Mesenchymal stem cell (in vitro differentiated cells and primary cell): ENCODE data around the gene NAP1L4.

Experiments used
- DNase-seq: peaks from one replicate; pipeline ENCODE4 v3.0.0-alpha.2; 2013
- H2AFZ ChIP-seq: one replicate; pipeline ENCODE4 v1.6.1; 2013; ENCODE audit warnings: low read depth, mild to moderate bottlenecking, control low read depth, inconsistent platforms, low read length, moderate library complexity
- H2AK5ac ChIP-seq: 2 replicates; pipeline ENCODE4 v1.6.1; 2013; ENCODE audit warnings: low read length, moderate library complexity, mild to moderate bottlenecking, inconsistent platforms; ENCODE audit not compliant: severe bottlenecking
- H2BK120ac ChIP-seq: one replicate; pipeline ENCODE4 v1.6.1; 2013; ENCODE audit warnings: low read depth, mild to moderate bottlenecking, inconsistent platforms, low read length, moderate library complexity
- H2BK12ac ChIP-seq, 2 experiments: one replicate each; pipeline ENCODE4 v1.6.1; 2013; ENCODE audit warnings: inconsistent platforms in 2 of 2, low read length in 2 of 2, mild to moderate bottlenecking in 2 of 2, moderate library complexity in 2 of 2, control low read depth in 1 of 2
- H2BK15ac ChIP-seq: one replicate; pipeline ENCODE4 v1.6.1; 2013; ENCODE audit warnings: mild to moderate bottlenecking, low read depth, inconsistent platforms; ENCODE audit not compliant: poor library complexity, severe bottlenecking
- H2BK5ac ChIP-seq: 2 replicates; pipeline ENCODE4 v1.6.1; 2013; ENCODE audit warnings: low read depth, mild to moderate bottlenecking, low read length, control low read depth, inconsistent platforms; ENCODE audit not compliant: poor library complexity, severe bottlenecking
- H3K14ac ChIP-seq, 2 experiments: one replicate each; pipeline ENCODE4 v1.6.1; 2013; ENCODE audit warnings: inconsistent platforms in 2 of 2, low read length in 2 of 2, control low read depth in 1 of 2, mild to moderate bottlenecking in 1 of 2, moderate library complexity in 1 of 2
- H3K18ac ChIP-seq, 2 experiments: one replicate each; pipeline ENCODE4 v1.6.1; 2013; ENCODE audit warnings: inconsistent platforms in 2 of 2, low read length in 2 of 2, control low read depth in 1 of 2, low read depth in 1 of 2, mild to moderate bottlenecking in 1 of 2
- H3K23ac ChIP-seq, 2 experiments: one replicate each; pipeline ENCODE4 v1.6.1; 2013; ENCODE audit warnings: inconsistent platforms in 2 of 2, low read length in 2 of 2, mild to moderate bottlenecking in 2 of 2, moderate library complexity in 2 of 2, control low read depth in 1 of 2
- H3K27ac ChIP-seq: 2 replicates; pipeline ENCODE4 v1.5.1; 2013; ENCODE audit warnings: mild to moderate bottlenecking, moderate library complexity, low read length, control low read depth, inconsistent platforms; ENCODE audit not compliant: poor library complexity, severe bottlenecking
- H3K27me3 ChIP-seq, 2 experiments: 2 replicates each; pipeline versions ENCODE4 v1.6.1 to v1.7.0; 2013; ENCODE audit warnings: low read length in 2 of 2, mild to moderate bottlenecking in 2 of 2, moderate library complexity in 2 of 2, control low read depth in 1 of 2, inconsistent platforms in 1 of 2; ENCODE audit not compliant: control insufficient read depth in 1 of 2, insufficient read depth in 1 of 2
- H3K36me3 ChIP-seq, 2 experiments: 2 replicates each; pipeline versions ENCODE4 v1.6.1 to v1.7.0; 2013; ENCODE audit warnings: low read length in 2 of 2, control low read depth in 1 of 2, inconsistent platforms in 1 of 2, low read depth in 1 of 2, mild to moderate bottlenecking in 1 of 2; ENCODE audit not compliant: insufficient read depth in 2 of 2, control insufficient read depth in 1 of 2
- H3K4ac ChIP-seq, 2 experiments: one replicate each; pipeline ENCODE4 v1.6.1; 2013; ENCODE audit warnings: inconsistent platforms in 2 of 2, low read length in 2 of 2, mild to moderate bottlenecking in 2 of 2, moderate library complexity in 2 of 2, control low read depth in 1 of 2, low read depth in 1 of 2
- H3K4me1 ChIP-seq: 2 replicates; pipeline ENCODE4 v1.6.1; 2013; ENCODE audit warnings: low read depth, low read length, control low read depth; ENCODE audit not compliant: control insufficient read depth, insufficient read depth
- H3K4me2 ChIP-seq: 2 replicates; pipeline ENCODE4 v1.6.1; 2013; ENCODE audit warnings: low read length, mild to moderate bottlenecking, inconsistent platforms; ENCODE audit not compliant: poor library complexity, severe bottlenecking
- H3K4me3 ChIP-seq, 2 experiments: 2 replicates each; pipeline versions ENCODE4 v1.5.1 to v1.7.0; 2013; ENCODE audit warnings: low read length in 2 of 2, mild to moderate bottlenecking in 2 of 2, control low read depth in 1 of 2, low read depth in 1 of 2; ENCODE audit not compliant: insufficient read depth in 1 of 2
- H3K79me1 ChIP-seq: replicated peaks from 2 replicates; pipeline ENCODE4 v1.6.1; 2013; ENCODE audit warnings: mild to moderate bottlenecking, control low read depth, low read length, inconsistent platforms; ENCODE audit not compliant: poor library complexity, severe bottlenecking
- H3K9ac ChIP-seq: 2 replicates; pipeline ENCODE4 v1.7.0; 2013; ENCODE audit warnings: mild to moderate bottlenecking, low read length, moderate library complexity
- H3K9me3 ChIP-seq: 2 replicates; pipeline ENCODE4 v1.7.0; 2013; ENCODE audit warnings: mild to moderate bottlenecking, low read length; ENCODE audit not compliant: control insufficient read depth
- H4K8ac ChIP-seq: one replicate; pipeline ENCODE4 v1.6.1; 2013; ENCODE audit warnings: inconsistent platforms, mild to moderate bottlenecking, low read length, moderate library complexity
- H4K91ac ChIP-seq: one replicate; pipeline ENCODE4 v1.6.1; 2013; ENCODE audit warnings: mild to moderate bottlenecking, low read length, inconsistent platforms
- WGBS: methylation state at CpG from one replicate; pipeline ENCODE4 v1.1.7; 2013; ENCODE audit warnings: mixed read lengths; 5-methylcytosine and 5-hydroxymethylcytosine counted together

Gene NAP1L4

DNA sequence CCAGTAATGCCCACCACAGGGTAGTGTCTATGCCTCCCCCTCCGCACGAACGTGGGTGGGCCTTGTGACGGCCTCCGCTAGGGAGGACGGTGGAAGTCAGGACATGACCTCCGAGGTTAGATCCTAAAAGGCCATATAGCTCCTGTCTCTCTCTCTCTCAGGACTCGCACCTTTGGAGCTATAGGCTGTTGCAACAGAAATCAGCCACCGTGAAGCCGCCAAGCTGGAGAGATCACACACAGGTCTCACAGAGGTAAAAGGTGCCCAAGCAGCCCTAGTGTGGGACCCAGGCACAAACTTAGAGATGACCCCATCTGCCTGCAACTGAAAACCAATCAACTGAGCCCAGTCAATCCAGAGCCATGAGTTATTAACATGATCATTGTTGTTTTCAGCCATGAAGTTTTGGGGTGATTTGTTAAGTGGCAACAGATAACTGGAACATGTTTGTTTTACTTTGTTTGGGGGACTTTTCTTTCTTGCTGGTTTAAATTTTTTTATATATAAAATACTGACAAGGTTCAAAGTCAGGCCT lies 7.4 kb upstream of the NAP1L4 start:
- Histone ChIP-seq H2AFZ (no peak overlapping the region), H3K14ac (no peak overlapping the region), H4K8ac (no peak overlapping the region), H3K23ac (no peak overlapping the region), H2BK120ac (no peak overlapping the region), H3K79me1 (peaks cover 9% of the 10 kb centered on the region), H2AK5ac (peak overlapping the region; percentile 74), H2BK5ac (no peak overlapping the region), H2BK12ac (no peak overlapping the region), H3K4me1 (peaks cover 27% of the 10 kb centered on the region), H3K4me3 (no peak overlapping the region), H3K4me2 (no peak overlapping the region), H3K36me3 (peaks cover 45 to 62% of the 10 kb centered on the region in 2 experiments), H4K91ac (no peak overlapping the region), H3K9me3 (no peaks in the 10 kb centered on the region), H3K9ac (no peak overlapping the region), H3K27ac (no peak overlapping the region), H2BK15ac (no peak overlapping the region), H3K4ac (no peak overlapping the region), H3K27me3 (no peaks in the 10 kb centered on the region), H3K18ac (no peak overlapping the region)
- WGBS, result 85% methylated on average over 10 of the region's 10 CpGs
- DNase-seq, result no peak

DNA sequence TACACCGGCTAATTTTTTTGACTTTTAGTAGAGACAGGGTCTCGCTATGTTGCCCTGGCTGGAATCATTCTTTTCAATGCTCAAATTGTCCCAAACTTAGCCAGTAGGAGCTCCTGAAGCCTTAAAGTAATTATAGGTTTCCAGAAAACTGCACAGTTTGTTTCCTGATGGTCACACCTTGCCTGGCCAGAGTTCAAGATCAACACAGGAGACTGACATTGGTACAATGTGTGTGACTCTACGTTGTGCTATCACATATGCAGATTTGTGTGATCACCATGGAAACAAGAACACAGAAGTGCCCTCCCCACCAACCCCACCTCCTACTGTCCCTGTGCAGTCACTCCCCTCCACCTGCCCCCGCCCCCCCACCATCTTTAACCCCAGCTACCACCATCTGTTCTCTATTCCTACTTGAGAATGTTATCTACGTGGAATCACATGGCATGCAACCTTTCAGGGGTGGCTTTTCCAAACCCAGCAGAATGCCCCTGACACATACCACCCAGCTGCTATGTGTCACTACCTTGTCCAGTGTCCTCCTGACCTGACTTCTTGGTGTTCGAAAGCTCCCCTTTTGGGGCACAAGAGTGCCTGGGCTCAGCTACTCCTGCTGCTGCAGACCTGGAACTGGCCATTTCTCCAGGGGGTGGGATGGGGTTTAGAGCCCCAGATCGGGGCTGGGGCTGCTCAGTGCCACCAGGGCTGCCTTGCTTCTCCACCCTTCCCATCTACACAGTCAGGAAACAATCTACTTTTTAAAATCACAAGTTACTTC lies 6.1 kb upstream of the NAP1L4 start:
- no peak overlapping the region for H3K4ac ChIP-seq
- no peak overlapping the region for H3K18ac ChIP-seq
- H2BK120ac ChIP-seq, result no peak overlapping the region
- no peak for DNase-seq
- H2BK5ac ChIP-seq, result no peak overlapping the region
- H3K23ac ChIP-seq, result no peak overlapping the region
- no peak overlapping the region for H2AFZ ChIP-seq
- 98% methylated on average over 7 of the region's 7 CpGs for WGBS
- H2BK12ac ChIP-seq, result no peak overlapping the region
- no peak overlapping the region for H3K9ac ChIP-seq
- H3K4me1 ChIP-seq, result peaks cover 25% of the 10 kb centered on the region
- H4K91ac ChIP-seq, result no peak overlapping the region
- H3K79me1 ChIP-seq, result peaks cover 4% of the 10 kb centered on the region
- peaks cover 32 to 49% of the 10 kb centered on the region in 2 experiments for H3K36me3 ChIP-seq
- no peak overlapping the region for H3K4me2 ChIP-seq
- H2BK15ac ChIP-seq, result no peak overlapping the region
- no peak overlapping the region for H3K4me3 ChIP-seq
- no peaks in the 10 kb centered on the region for H3K9me3 ChIP-seq
- no peak overlapping the region for H3K14ac ChIP-seq
- H4K8ac ChIP-seq, result no peak overlapping the region
- no peak overlapping the region for H2AK5ac ChIP-seq
- H3K27ac ChIP-seq, result no peak overlapping the region
- H3K27me3 ChIP-seq, result no peaks in the 10 kb centered on the region

- Histone ChIP-seq H3K9ac (no peak overlapping the region), H2AFZ (no peak overlapping the region), H3K4me2 (no peak overlapping the region), H2BK15ac (no peak overlapping the region), H3K4me1 (peaks cover 29% of the 10 kb centered on the region), H4K8ac (no peak overlapping the region), H3K4ac (no peak overlapping the region), H3K18ac (no peak overlapping the region), H3K23ac (no peak overlapping the region), H3K14ac (no peak overlapping the region), H2BK5ac (no peak overlapping the region), H3K27me3 (no peaks in the 10 kb centered on the region), H3K36me3 (peaks cover 23 to 41% of the 10 kb centered on the region in 2 experiments), H3K79me1 (peaks cover 6% of the 10 kb centered on the region), H3K9me3 (no peaks in the 10 kb centered on the region), H2AK5ac (no peak overlapping the region), H4K91ac (no peak overlapping the region), H2BK12ac (no peak overlapping the region), H2BK120ac (no peak overlapping the region), H3K27ac (peak overlapping the region; percentile 4), H3K4me3 (no peak overlapping the region)
- WGBS, result 95% methylated on average over 4 of the region's 4 CpGs
- no peak for DNase-seq
Observed at GRCh38 chr11:2997406-2997805, 5.3 kb upstream of the NAP1L4 start.

DNA sequence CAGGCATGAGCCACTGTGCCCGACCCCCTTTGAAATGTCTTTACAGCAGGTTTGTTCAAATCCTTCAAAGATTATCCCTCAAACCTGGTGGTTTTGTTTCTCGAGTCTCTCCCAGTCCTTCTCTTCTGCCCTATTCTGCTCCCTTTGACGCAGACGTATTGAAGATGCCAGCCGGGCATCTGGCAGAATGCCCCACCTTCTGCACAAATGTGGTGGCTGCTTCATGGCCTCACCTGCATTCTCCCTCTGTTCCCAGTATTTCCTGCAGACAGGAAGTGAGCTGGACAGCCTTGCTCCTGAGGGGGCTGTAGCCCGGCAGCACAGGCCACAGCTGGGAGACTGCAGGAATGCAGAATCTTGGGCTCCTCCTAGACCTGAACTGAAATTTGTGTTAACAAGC lies 4.8 kb upstream of the NAP1L4 start:
- Histone ChIP-seq H3K4me1 (peaks cover 29% of the 10 kb centered on the region), H3K23ac (no peak overlapping the region), H3K9me3 (no peaks in the 10 kb centered on the region), H2AFZ (no peak overlapping the region), H2BK12ac (no peak overlapping the region), H2BK120ac (no peak overlapping the region), H3K18ac (no peak overlapping the region), H3K14ac (no peak overlapping the region), H2BK15ac (no peak overlapping the region), H4K91ac (no peak overlapping the region), H4K8ac (no peak overlapping the region), H2BK5ac (no peak overlapping the region), H3K4me3 (no peak overlapping the region), H3K9ac (no peak overlapping the region), H3K36me3 (peaks cover 20 to 36% of the 10 kb centered on the region in 2 experiments), H2AK5ac (no peak overlapping the region), H3K27me3 (no peaks in the 10 kb centered on the region), H3K4ac (no peak overlapping the region), H3K79me1 (peaks cover 4% of the 10 kb centered on the region), H3K4me2 (no peak overlapping the region), H3K27ac (peak overlapping the region; percentile 4)
- no peak for DNase-seq
- 81% methylated on average over 6 of the region's 6 CpGs for WGBS
